ENCODE results near the gene CHSY1.

CHSY1 gene

GRCh38 chr15:101151288-101151687, 100.6 kb downstream of the CHSY1 start:
- no peak for DNase-seq (ENCODE audit: low read depth)

- DNase-seq (ENCODE audit: low read depth) = no peak
These were observed 101.2 kb downstream of the CHSY1 start for GRCh38 chr15:101150723-101151040.

GRCh38 chr15:101149864-101150722, 101.8 kb downstream of the CHSY1 start:
- DNase-seq (ENCODE audit: low read depth) = no peak

GRCh38 chr15:101148881-101149664, 102.8 kb downstream of the CHSY1 start:
- DNase-seq (ENCODE audit: low read depth) = no peak

GRCh38 chr15:101148166-101148880, 103.5 kb downstream of the CHSY1 start:
- DNase-seq (ENCODE audit: low read depth) = no peak

- no peak for DNase-seq (ENCODE audit: low read depth)
These were observed 104.7 kb downstream of the CHSY1 start for GRCh38 chr15:101147181-101147580.

GRCh38 chr15:101146118-101146702, 105.6 kb downstream of the CHSY1 start:
- DNase-seq (ENCODE audit: low read depth) = no peak

GRCh38 chr15:101145362-101145761, 106.5 kb downstream of the CHSY1 start:
- no peak for DNase-seq (ENCODE audit: low read depth)

- DNase-seq (ENCODE audit: low read depth) = no peak
These were observed 108.5 kb downstream of the CHSY1 start for GRCh38 chr15:101143321-101143720.

- no peak for DNase-seq (ENCODE audit: low read depth)
These were observed 109.1 kb downstream of the CHSY1 start for GRCh38 chr15:101142711-101143110.

GRCh38 chr15:101141926-101142527, 109.8 kb downstream of the CHSY1 start:
- DNase-seq (ENCODE audit: low read depth) = no peak

GRCh38 chr15:101140697-101141065, 111.2 kb downstream of the CHSY1 start:
- DNase-seq (ENCODE audit: low read depth) = no peak

- DNase-seq (ENCODE audit: low read depth) = no peak
These were observed 111.7 kb downstream of the CHSY1 start for GRCh38 chr15:101139986-101140696.

- no peak for DNase-seq (ENCODE audit: low read depth)
These were observed 112.7 kb downstream of the CHSY1 start for GRCh38 chr15:101138913-101139880.

GRCh38 chr15:101138086-101138660, 113.7 kb downstream of the CHSY1 start:
- no peak for DNase-seq (ENCODE audit: low read depth)

- DNase-seq (ENCODE audit: low read depth) = no peak
These were observed 114.4 kb downstream of the CHSY1 start for GRCh38 chr15:101137312-101137940.

GRCh38 chr15:101136381-101137268, 115.2 kb downstream of the CHSY1 start:
- DNase-seq (ENCODE audit: low read depth) = no peak

- DNase-seq (ENCODE audit: low read depth) = no peak
These were observed 116.2 kb downstream of the CHSY1 start for GRCh38 chr15:101135532-101136166.

All from stimulated activated CD8-positive, alpha-beta memory T cell treated with anti-CD3 and anti-CD28 coated beads, Interleukin-12 subunit alpha, Interleukin-12 subunit beta, amount 100 ng/mL, for 4 hours (primary cell).